ENCODE results near the gene SPATA31C1. TPM values are rescaled to one million over a fixed set of nuclear protein-coding genes. Genes with fewer than 3 reads are reported as not detected.

The SPATA31C1 gene
- total RNA-seq, 4 donors from 2014 or later: not detected

Other genes with a start within 250 kb of the SPATA31C1 start
- 10 to 100 TPM; 24.6 to 36.8 (median 27.8) TPM for gene CTSL, start 191.8 kb upstream of the SPATA31C1 start, total RNA-seq
- not detected for gene SPATA31E1, start 35.1 kb upstream of the SPATA31C1 start, total RNA-seq
- 10 to 100 TPM in 1 of 4 donors, 1 to 10 TPM in 3; 6.3 to 11.0 (median 8.2) TPM for gene CDK20, start 56.6 kb downstream of the SPATA31C1 start, total RNA-seq
- not detected for gene SPATA31C2, start 220.5 kb downstream of the SPATA31C1 start, total RNA-seq